HG03469 (cell line): ENCODE results near the gene GNB1.
"Not testable (repeated sequence)": the region's sequence is repeated elsewhere in the genome, so short reads cannot be mapped to it uniquely, and the experiment has no call there.

Experiments
- ATAC-seq: cut with Tn5 transposase; IDR thresholded peaks from one replicate; pipeline ENCODE4 v1.9.1; 2021; ENCODE audit warnings: mild to moderate bottlenecking, moderate library complexity, moderate number of reproducible peaks; ENCODE audit not compliant: unreplicated experiment

GNB1 gene

GRCh38 chr1:1892079-1892762 lies 1.3 kb upstream of the GNB1 start:
- no peak for ATAC-seq

GRCh38 chr1:1891349-1892078 lies 627 bp upstream of the GNB1 start:
- ATAC-seq = no peak

- peak; percentile 17 for ATAC-seq
Observed at GRCh38 chr1:1889847-1890505, 911 bp downstream of the GNB1 start.

DNA sequence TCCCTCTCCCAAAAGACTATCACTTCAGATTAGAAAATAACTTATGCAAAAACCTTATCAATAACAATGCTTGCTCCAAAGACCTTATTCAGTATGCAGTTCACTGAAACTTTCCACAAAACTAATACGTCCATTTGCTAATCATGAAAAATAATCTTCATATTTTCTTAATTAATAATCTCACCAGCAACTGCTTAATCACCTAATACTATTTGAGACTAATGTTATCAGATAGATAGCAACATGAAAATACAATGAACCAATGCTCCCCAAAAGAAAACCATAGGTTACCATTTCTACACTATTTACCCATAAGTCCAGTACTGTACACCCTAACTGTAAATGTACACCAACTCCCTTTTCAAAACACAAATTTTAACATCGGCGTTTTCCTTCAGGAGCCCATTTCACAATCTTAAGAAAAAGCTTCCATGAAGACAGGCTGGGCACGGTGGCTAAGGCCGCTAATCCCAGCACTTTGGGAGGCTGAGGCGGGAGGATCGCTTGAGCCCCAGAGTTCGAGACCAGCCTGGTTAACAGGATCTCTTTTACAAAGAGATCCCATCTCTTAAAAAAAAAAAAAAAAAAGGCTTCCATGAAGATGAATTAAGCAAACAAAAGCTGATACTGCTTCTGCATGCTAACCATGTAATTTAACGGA lies 1.7 kb downstream of the GNB1 start:
- no peak for ATAC-seq

GRCh38 chr1:1883890-1884289 lies 7.0 kb downstream of the GNB1 start:
- not testable (repeated sequence) for ATAC-seq

- no peak for ATAC-seq
Observed at GRCh38 chr1:1883092-1883873, 7.6 kb downstream of the GNB1 start.

GRCh38 chr1:1881727-1882126 lies 9.2 kb downstream of the GNB1 start:
- no peak for ATAC-seq

GRCh38 chr1:1880617-1881312 lies 10.1 kb downstream of the GNB1 start:
- ATAC-seq = no peak

DNA sequence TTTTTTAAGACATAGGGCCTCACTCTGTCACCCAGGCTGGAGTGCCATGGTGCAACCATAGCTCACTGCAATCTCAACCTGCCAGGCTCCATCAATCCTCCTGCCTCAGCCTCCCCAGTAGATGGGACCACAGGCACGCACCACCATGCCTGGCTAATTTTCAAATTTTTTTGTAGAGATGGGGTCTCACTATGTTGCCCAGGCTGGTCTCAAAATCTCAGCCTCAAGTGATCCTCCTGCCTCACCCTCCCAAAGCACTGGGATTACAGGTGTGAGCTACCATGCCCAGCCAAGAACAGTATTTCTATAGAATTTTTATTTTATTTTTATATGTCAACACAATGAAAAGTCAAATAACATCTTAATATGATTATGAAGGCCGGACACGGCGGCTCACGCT lies 10.9 kb downstream of the GNB1 start:
- no peak for ATAC-seq

- ATAC-seq = no peak
Observed at GRCh38 chr1:1877865-1878436, 12.9 kb downstream of the GNB1 start.

DNA sequence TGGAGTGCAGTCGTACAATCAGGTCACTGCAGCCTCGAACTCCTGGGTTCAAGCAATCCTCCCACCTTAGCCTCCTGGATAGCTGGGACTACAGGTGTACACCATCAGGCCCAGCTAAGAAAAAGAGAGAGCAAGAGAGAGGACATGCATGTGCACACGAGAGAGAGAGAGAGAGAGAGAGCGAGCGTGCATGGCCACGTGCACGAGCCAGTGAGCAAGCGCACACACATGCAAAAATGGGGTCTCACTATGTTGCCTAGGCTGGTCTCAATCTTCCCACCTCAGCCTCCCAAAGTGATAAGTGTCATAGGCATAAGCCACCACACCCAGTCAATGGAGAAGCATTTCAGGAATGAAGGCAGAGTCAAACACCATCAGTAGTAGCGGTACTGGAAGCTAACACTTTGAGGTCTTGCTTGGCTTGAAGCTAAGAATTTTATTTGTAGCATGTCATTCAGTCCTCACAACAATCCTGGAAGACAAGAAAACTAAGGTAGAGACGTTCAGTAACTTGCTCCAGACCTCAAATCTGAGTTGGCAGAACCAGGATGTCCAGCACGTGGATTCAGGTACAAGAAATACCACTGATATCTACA lies 14.5 kb downstream of the GNB1 start:
- ATAC-seq = no peak

DNA sequence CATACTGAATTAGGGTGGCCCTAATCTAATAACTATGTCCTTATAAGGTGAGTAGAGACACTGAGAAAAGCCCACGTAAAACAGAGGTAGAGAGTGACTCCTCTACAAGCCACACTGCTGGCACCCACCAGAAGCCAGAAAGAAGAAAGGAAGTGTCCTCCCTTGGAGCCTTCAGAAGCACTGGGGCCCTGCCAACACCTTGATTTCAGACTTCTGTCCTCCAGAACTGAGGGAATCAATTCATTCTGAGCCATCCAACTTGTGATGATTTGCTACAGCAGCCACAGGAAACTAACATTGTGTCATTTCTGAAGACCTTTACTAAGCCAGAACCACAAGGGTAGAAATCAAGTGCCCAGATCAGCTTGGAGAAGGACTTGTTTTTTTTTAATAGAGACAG lies 15.0 kb downstream of the GNB1 start:
- no peak for ATAC-seq

- ATAC-seq = no peak
Observed at GRCh38 chr1:1874901-1875300, 16.0 kb downstream of the GNB1 start.

DNA sequence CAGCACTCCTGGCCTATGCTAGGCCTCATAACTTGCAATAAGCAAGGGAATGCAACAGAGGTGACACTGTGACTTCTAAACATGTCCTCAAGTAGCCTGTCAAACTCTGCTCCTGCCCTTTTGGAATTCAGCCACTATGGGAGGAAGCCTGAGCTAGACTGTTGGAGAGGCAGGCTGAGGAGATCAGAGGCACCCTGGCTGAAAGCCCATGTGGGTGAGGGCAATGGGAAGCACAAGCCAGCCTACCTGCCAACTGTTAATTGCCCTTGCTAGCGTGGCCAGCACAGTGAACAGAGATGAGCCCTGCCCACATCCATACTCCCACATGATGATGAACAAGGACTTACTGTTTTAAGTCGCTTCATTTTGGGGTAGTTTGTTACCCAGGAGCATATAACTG lies 17.7 kb downstream of the GNB1 start:
- ATAC-seq = no peak

- no peak for ATAC-seq
Observed at GRCh38 chr1:1872329-1872994, 18.4 kb downstream of the GNB1 start.

GRCh38 chr1:1869469-1869868 lies 21.4 kb downstream of the GNB1 start:
- ATAC-seq = no peak

DNA sequence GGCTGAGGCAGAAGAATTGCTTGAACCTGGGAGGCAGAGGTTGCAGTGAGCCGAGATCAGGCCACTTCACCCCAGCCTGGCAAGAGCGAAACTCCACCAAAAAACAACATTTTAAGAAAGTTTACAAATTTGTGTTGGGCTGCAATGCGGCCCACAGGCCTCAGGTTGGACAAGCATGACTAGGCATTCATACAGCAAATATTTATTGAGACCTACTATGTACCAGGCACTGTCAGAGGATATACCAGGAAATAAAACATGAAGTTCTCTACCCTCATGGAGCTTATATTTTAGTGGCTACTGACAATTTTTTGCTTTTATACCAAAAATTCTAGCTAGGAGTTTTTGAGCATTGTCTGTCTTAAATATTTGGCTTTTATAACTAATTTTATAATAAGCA lies 23.7 kb downstream of the GNB1 start:
- no peak for ATAC-seq

DNA sequence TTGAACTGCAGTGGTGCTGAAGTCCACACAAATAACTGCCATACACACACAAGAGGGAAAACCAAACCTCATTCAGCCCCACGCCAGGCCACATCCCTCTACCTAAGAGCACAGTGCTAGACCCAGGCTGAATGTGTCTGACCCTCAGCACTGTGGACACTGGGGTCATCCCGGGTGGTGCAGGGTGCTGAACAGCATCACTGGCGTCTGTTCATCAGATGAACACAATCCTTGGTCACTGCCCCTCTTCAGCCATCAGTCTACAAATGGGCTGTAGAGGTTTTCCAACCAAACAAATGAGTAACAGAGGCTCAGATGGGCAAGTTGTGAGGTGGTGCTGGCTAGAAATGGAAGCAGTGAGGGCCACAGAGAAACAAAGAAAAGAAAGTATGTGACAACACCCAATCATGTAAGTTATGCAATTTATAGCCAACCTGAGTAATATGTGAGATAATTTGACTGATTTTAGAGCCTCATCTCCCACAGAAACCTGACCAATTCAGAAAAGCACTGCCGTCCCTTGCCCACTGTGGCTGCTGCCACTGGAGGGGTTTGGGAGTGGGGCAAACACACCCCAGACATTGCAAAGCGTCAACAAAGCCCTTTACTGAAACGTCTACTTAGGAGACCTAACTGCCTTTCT lies 27.9 kb downstream of the GNB1 start:
- no peak for ATAC-seq
